C1 segment of cervical spinal cord (tissue), 14 donors: Measurements from ENCODE around the gene BGN.

Experiments
- DNase-seq, 14 donors: peaks; one replicate each; lab custom pipeline; 2025; lab: John Stamatoyannopoulos, UW

Gene BGN

GRCh38 chrX:153460826-153461225 lies 34.0 kb upstream of the BGN start:
- DNase-seq = peak in 3 of 14 donors; percentile 3 to 22 (median 12)

DNA sequence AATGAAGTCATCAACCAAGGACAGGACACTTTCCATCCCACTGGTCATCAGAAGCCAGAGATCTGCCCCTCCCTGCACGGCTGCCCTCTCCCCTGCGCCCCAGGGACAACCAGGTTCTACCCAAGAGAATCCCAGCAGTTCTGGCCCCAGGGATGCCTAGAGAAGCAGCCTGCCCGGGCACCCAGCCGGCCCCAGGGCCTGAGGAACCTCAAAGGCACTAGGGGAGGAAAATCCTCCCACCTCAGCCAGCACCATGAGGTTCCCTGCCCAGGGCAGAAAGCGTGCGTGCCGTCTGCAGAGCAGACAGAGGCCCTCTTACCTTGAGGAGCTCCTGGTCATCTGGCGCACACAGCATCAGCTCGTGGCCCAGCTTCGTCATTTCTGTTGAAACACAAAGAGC lies 32.5 kb upstream of the BGN start:
- DNase-seq = no peak

- no peak for DNase-seq
Observed at GRCh38 chrX:153463031-153463430, 31.7 kb upstream of the BGN start.

GRCh38 chrX:153463556-153463955 lies 31.2 kb upstream of the BGN start:
- DNase-seq = no peak

DNA sequence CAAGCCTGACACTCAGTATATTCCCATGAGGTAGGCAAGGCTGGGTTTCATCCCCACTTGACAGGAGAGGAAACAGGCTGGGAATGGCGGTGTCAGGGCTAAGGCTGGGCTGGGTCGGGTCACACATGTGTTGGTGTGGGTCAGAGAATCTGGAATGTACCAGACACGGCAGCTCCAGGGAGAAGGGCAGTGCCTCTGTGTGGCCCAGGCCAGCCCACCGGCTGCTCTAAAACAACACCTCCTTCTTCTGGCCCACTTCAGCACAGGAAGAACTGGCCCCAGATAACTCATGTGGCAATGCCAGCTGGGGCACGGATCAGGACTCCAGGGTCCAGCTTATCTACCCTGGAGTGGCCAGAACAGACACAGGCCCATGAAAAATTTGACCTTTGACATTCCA lies 30.7 kb upstream of the BGN start:
- DNase-seq = no peak

DNA sequence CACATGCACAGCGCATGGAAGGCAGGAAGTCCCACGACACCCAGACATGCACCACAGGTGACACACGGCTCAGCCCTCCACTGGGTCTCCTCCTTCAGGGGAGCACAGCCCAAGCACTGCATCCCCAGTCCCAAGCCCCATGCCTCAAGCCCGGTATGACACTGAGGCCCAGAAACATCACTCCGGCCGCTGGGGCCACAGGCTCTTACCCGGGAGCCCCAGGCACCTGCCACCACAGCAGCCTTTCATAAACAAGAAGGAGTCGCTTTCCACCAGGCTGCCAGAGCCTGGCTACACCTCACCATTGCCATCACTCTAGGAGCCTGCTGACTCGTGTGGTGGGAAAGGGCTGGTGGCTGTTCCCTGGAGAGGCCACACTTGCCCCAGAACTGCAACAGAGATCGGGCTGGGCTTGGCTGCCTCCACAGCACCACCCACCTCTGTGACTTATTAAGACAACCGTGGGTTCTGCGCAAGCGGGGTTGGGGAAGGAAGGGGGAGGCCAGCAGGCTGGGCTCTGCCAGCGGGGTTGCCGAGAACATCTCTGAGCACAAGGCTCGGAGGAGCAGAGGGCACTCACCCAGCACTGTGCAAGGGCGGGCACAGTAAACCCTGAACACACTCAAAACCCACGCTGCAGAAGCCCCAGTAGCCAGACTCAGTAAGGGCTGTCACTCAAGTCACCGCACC lies 28.9 kb upstream of the BGN start:
- no peak for DNase-seq

DNA sequence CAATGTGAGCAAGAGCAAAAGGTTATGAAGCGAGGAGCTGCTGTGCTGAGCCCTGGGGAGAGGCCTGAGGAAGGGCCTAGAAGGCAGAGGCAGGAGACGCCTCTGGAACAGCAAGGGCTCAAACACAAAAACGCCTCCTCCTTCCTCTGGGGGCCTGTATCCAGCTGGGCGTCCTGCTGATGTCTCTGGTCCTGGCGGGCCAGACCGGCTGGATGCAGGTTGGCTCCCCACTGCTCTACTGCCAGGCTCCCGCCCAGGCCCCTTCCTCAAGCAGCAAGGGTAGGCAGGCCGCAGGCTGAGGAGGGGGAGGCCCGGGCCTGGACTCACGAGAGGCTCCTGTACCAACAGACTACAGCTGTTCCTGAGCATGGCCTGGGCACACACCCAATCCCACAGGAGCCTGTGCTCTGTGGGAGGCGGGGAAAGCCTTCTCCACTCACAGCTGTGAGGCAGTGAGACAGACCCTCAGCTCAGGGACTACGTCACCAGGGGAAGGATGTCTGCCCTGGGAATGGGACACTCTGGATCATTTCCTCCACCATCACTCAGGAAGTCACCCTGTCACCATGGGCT lies 26.7 kb upstream of the BGN start:
- no peak for DNase-seq

DNA sequence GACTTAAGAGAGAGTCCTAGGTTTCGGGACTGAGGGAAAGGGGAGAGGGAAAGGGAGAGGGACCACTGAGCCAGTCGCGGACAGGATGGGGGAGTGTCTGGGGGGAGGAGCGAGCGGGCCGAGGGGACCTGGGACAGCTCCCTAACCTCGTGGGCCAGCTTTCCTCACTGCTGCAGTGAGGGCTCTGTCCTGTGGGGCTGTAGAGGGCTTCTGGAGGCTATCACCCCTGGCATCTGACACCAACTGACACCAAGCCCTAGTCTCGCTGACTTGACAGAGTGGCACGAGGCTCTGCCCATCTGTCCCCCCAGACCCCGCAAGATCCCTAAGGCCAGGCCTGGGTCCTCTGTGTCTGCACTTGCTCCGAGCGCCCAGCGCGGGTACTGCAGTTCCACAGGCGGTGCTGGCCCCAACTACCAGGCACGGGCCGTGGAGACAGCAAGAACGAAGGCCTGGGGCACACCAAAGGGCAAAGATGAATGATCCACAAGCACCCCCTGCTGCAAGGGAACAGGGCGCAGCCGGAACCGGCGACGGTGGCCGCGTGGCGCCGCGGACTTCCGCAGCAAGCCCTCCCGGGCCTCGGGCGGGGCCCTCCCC lies 24.9 kb upstream of the BGN start:
- DNase-seq = no peak

- DNase-seq = peak; percentile 33 to 94 (median 87)
Observed at GRCh38 chrX:153470411-153471363, 24.1 kb upstream of the BGN start, which contains the start of gene HAUS7. HAUS7 (minus strand) TSS chrX:153470576; CDS start chrX:153470557, 19 bp downstream.

GRCh38 chrX:153471663-153472280 lies 23.0 kb upstream of the BGN start:
- DNase-seq = no peak

DNA sequence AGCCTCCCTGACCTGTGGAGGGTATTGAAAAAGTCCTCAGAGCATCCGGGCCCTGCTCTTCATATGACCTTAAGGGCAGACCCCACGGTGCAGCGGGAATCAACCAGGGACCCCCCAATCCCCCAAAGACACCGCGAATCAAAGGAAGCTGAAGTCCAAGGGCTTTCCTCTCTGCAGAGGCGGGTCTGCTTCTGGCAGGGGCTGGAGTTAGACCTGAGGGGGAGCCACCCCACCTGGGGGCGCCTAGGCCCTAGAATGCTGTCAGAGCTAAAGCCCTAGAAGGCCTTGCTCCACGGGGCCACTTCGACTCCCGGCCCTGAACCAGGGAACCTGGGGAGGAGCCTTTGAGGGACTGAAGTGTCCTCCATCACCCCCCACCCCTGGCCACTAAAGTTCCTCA lies 21.7 kb upstream of the BGN start:
- no peak for DNase-seq

- no peak for DNase-seq
Observed at GRCh38 chrX:153474266-153474665, 20.5 kb upstream of the BGN start.

- peak in 3 of 14 donors; percentile 9 to 71 (median 25) for DNase-seq
Observed at GRCh38 chrX:153474718-153475117, 20.1 kb upstream of the BGN start.

DNA sequence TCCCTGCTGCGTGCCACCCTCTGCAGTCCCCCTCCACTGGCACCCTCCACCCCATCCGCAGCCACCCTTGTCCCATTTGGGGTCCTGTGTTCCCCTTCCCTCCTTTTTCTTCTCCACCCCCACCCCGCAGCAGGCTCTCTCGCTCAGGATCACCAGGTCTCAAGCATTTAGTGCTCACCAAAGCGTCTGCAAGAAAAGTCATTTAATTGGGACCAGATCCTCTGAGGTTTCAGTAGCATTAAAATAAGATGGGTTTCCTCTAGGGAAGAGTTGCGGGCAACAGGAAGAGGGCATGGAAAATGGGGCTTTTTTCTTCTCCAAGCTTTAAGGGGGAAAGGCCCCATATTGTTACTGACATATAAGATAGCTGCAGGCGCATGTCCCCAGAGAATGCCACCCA lies 19.5 kb upstream of the BGN start:
- no peak for DNase-seq

- DNase-seq = no peak
Observed at GRCh38 chrX:153475751-153476281, 19.0 kb upstream of the BGN start.

DNA sequence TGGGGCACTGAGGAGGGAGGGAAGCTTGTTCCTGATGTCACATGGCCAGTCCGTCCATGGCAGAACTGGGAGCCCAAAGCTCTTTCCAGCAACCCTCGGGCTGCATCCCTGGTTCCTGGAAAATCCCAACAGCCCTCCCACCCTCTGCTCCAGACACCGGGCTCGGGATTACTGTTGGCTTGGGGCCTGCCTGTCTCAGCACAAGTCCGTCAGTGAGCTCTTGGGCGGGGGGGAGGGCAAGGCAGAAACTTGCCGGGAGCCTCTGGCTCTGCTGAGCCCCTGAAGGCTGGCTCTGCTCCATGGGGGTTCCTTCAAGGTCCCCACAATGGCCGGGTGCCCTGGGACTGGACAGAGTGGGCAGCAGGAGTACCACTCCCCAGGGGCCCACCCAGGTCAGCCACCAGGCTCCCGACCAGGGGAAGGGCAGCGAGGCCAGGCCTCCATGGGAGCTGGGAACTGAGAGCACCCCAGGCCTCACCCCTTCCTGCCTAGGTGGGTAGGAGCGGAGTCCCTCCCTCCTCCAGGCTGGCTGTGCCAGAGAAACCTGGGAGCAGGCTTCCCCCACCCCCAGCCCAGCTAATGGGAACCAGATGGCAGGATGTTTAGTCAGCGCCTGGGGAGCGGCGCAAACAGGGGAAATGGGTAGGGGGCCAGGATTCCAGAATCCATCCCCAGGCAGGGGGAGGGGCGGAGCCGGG lies 18.0 kb upstream of the BGN start:
- peak in 1 of 14 donors; percentile 25 for DNase-seq

- DNase-seq = no peak
Observed at GRCh38 chrX:153477364-153477857, 17.4 kb upstream of the BGN start.

GRCh38 chrX:153477901-153478300 lies 16.9 kb upstream of the BGN start:
- no peak for DNase-seq

GRCh38 chrX:153478746-153479145 lies 16.0 kb upstream of the BGN start:
- peak in 4 of 14 donors; percentile 4 to 30 (median 15) for DNase-seq

DNA sequence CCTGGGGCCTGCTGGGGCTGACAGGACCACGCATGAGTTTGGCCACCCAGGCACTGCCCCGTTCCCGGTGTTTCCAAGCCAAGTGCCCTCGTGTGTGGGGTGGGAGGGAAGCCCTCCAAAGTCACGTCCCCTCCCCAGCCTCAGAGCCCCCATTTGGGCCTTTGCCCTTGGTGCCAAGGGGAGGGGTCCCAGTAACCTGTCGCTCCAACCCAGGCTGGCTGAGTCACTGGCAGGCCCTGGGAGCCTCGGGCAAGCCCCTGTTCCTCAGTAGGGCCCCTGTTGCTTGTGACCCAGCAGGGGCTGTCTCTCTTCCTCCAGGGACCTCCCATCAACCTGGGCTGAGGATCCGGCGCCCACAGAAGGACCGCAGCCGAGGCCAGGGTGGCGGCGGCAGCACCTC lies 13.7 kb upstream of the BGN start:
- DNase-seq = no peak
